MCF 10A (cell line): ENCODE data around the gene WWC2. TPM values are rescaled to one million over a fixed set of nuclear protein-coding genes. Genes with fewer than 3 reads are reported as not detected.

Experiments
- BruUV-seq: library from RNA; stranded (reverse); fragments of 400-500 nt; replicated peaks from 2 replicates; lab custom pipeline; 2021; lab: Mats Ljungman, UMichigan
- CTCF ChIA-PET: fragments of 300-600 bp; sonication (Branson Sonifier 250); formaldehyde crosslinking; extraction: SDS; loops from one replicate; lab custom pipeline; 2021; ENCODE audit warnings: antibody characterized with exemption, inconsistent platforms; lab: Yijun Ruan, JAX
- POLR2A ChIA-PET: fragments of 300-600, 350-650 bp; sonication (Branson Sonifier 250); formaldehyde crosslinking; extraction: SDS; loops from one replicate; lab custom pipeline; 2020; ENCODE audit warnings: antibody characterized with exemption, inconsistent platforms; lab: Yijun Ruan, JAX
- DNase-seq: peaks from one replicate; pipeline ENCODE4 v3.0.0-alpha.2; 2018; ENCODE audit not compliant: unreplicated experiment
- H3K27ac Mint-ChIP-seq: one replicate; pipeline ENCODE4 v1.8.0; 2022; ENCODE audit warnings: mild to moderate bottlenecking, low read depth, mixed read lengths; ENCODE audit not compliant: unreplicated experiment
- H3K27me3 Mint-ChIP-seq: one replicate; pipeline ENCODE4 v1.8.0; 2022; ENCODE audit warnings: mixed read lengths; ENCODE audit not compliant: insufficient read depth, unreplicated experiment
- H3K36me3 Mint-ChIP-seq: one replicate; pipeline ENCODE4 v1.8.0; 2022; ENCODE audit warnings: mild to moderate bottlenecking, moderate library complexity, mixed read lengths; ENCODE audit not compliant: insufficient read depth, unreplicated experiment
- H3K4me1 Mint-ChIP-seq: one replicate; pipeline ENCODE4 v1.8.0; 2022; ENCODE audit warnings: mixed read lengths; ENCODE audit not compliant: insufficient read depth, unreplicated experiment
- H3K4me3 Mint-ChIP-seq: one replicate; pipeline ENCODE4 v1.8.0; 2022; ENCODE audit warnings: mild to moderate bottlenecking, moderate library complexity, mixed read lengths; ENCODE audit not compliant: unreplicated experiment
- H3K9me3 Mint-ChIP-seq: one replicate; pipeline ENCODE4 v1.8.0; 2022; ENCODE audit warnings: mixed read lengths; ENCODE audit not compliant: unreplicated experiment
- intact Hi-C: fragments of 100-400 bp; cut with micrococcal nuclease; formaldehyde crosslinking; loops from 2 replicates; pipeline ENCODE4 v1.14.1; 2022
- total RNA-seq: library from RNA; stranded (reverse); gene quantifications from 2 replicates; pipeline ENCODE4 v1.2.3, GENCODE V29; 2022
- TF ChIP-seq, protein P1 (sequence below): fragments of 200-600 bp; IDR thresholded peaks from one replicate; pipeline ENCODE4 v1.8.0; 2022; ENCODE audit warnings: antibody characterized with exemption, mild to moderate bottlenecking; ENCODE audit not compliant: unreplicated experiment

WWC2 gene
- total RNA-seq, 1 experiment from 2014 or later: 42.4 TPM

DNA sequence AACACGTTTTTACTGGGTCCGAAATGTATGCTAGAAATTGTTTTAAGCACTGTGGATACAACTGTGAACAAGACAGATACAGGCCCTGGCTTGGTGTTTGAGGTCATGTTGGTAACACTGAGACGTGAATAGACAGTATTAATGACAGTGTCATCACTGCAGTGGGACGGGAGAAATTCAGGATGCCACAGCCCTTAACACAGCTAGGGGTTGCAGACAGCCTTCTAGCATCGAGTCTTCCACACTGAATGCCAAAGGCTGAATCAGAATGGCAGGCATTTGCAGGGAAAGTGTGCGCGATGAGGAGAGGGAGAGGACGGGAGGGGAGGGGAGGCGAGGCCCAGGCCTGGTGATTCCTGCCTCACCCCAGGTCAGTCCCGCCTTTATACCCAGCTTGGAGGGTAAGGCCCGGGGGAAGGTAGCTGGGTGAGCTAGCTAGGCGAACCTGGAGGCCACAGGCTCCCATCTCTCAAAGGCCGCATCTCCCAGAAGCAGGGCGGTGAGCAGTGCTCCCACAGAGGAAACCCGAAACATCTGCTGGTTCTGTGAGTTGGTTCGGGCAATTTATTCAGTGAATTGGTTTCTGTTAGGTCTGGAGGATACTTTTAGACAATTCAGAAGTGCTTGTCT is 267.3 kb downstream of the WWC2 start:
- Mint-ChIP-seq H3K36me3 (no peaks in the 10 kb centered on the region), H3K9me3 (no peaks in the 10 kb centered on the region), H3K27me3 (no peaks in the 10 kb centered on the region), H3K4me3 (no peak overlapping the region), H3K27ac (no peak overlapping the region), H3K4me1 (peaks cover 6% of the 10 kb centered on the region)
- CTCF ChIA-PET: interaction anchor here (0.6 kb wide), 1 partner anchor 504 kb away, joined by 3 read pairs; no protein-coding TSS in a partner anchor
- no TSS peak for BruUV-seq
- POLR2A ChIA-PET: no interaction called here
- DNase-seq: no peak
- TF ChIP-seq, protein P1, sequence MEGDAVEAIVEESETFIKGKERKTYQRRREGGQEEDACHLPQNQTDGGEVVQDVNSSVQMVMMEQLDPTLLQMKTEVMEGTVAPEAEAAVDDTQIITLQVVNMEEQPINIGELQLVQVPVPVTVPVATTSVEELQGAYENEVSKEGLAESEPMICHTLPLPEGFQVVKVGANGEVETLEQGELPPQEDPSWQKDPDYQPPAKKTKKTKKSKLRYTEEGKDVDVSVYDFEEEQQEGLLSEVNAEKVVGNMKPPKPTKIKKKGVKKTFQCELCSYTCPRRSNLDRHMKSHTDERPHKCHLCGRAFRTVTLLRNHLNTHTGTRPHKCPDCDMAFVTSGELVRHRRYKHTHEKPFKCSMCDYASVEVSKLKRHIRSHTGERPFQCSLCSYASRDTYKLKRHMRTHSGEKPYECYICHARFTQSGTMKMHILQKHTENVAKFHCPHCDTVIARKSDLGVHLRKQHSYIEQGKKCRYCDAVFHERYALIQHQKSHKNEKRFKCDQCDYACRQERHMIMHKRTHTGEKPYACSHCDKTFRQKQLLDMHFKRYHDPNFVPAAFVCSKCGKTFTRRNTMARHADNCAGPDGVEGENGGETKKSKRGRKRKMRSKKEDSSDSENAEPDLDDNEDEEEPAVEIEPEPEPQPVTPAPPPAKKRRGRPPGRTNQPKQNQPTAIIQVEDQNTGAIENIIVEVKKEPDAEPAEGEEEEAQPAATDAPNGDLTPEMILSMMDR: no peak
- intact Hi-C loops: no loop called here

DNA sequence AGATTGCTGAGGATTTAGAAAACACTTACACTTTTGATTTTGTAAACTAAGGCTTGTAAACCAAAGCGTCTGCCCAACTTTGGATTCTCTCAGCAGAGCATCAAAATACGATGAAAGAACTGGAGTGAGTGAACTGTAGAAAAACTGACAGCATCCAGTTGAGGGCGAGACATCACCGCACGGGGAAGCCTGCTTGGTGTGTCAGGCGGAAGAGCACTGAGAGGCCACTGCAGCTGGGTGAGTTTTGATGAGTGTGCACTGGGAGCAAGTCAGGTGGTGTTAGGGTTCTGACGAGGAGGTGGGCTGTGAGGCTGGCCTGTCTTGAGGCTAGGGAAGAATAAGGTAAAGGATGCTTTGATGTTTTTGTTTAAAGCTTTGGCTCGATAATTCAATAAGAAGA is 270.0 kb downstream of the WWC2 start:
- ChIA-PET CTCF (no interaction called here), POLR2A (no interaction called here)
- no peak for DNase-seq
- no TSS peak for BruUV-seq
- peaks cover 6% of the 10 kb centered on the region for H3K9me3 Mint-ChIP-seq
- TF ChIP-seq, protein P1: no peak
- H3K4me1 Mint-ChIP-seq: no peaks in the 10 kb centered on the region
- no peak overlapping the region for H3K27ac Mint-ChIP-seq
- H3K36me3 Mint-ChIP-seq: no peaks in the 10 kb centered on the region
- H3K4me3 Mint-ChIP-seq: no peak overlapping the region
- intact Hi-C loops: no loop called here
- no peaks in the 10 kb centered on the region for H3K27me3 Mint-ChIP-seq

Other genes starting within 250 kb of the WWC2 start
- 168 and 180 TPM in 2 replicates for gene DCTD, start 181.9 kb upstream of the WWC2 start, total RNA-seq
- gene CLDN22, start 221.0 kb downstream of the WWC2 start, total RNA-seq: not detected in 2 replicates
- not detected in 2 replicates for gene CLDN24, start 223.2 kb downstream of the WWC2 start, total RNA-seq